Thoracic aorta (tissue), 2 donors: ENCODE measurements around the gene SCGB3A2. TPM values are rescaled to one million over a fixed set of nuclear protein-coding genes. Genes with fewer than 3 reads are reported as not detected.
"Not testable (repeated sequence)": the region's sequence is repeated elsewhere in the genome, so short reads cannot be mapped to it uniquely, and the experiment has no call there.

Experiments used
- ATAC-seq: fragments of 150-250 bp; one replicate; pipeline ENCODE4 v1.8.0; 2017; ENCODE audit warnings: low read depth; ENCODE audit not compliant: insufficient number of reproducible peaks, low FRiP score
- DNase-seq: peaks from one replicate; pipeline ENCODE4 v3.0.0-alpha.2; 2020; ENCODE audit warnings: low spot score
- H3K27ac ChIP-seq, 2 donors: fragments of 200-600 bp; sonication (generic); 1 replicate in 1 of 2; 2 replicates in 1 of 2; pipeline ENCODE4 v1.5.1; 2016; ENCODE audit warnings: mild to moderate bottlenecking in 2 of 2, moderate library complexity in 2 of 2
- H3K27me3 ChIP-seq: fragments of 200-600 bp; sonication (generic); replicated peaks from 2 replicates; pipeline ENCODE4 v1.6.0; 2016; ENCODE audit warnings: mild to moderate bottlenecking; ENCODE audit not compliant: insufficient read depth
- H3K36me3 ChIP-seq: fragments of 200-600 bp; sonication (generic); one replicate; pipeline ENCODE4 v1.5.1; 2016
- H3K4me1 ChIP-seq, 2 donors: fragments of 200-600 bp; sonication (generic); 1 replicate in 1 of 2; 2 replicates in 1 of 2; pipeline versions ENCODE4 v1.5.1 to v1.6.0; 2016; ENCODE audit warnings: low read depth in 2 of 2, mild to moderate bottlenecking in 1 of 2; ENCODE audit not compliant: control insufficient read depth in 1 of 2
- H3K4me3 ChIP-seq: fragments of 200-600 bp; sonication (generic); 2 replicates; pipeline ENCODE4 v1.5.1; 2016; ENCODE audit warnings: mild to moderate bottlenecking
- H3K9me3 ChIP-seq: fragments of 200-600 bp; sonication (generic); 2 replicates; pipeline ENCODE4 v1.5.1; 2016
- total RNA-seq, 2 donors: library from RNA; depleted of rRNA; stranded (reverse); fragments of >200 nt; gene quantifications; one replicate each; pipeline versions ENCODE4 v1.1.0 to v1.2.3, GENCODE V29; 2016
- TF ChIP-seq, protein P1 (sequence below): fragments of 200-600 bp; sonication (generic); IDR thresholded peaks from one replicate; pipeline ENCODE4 v1.5.1; 2019; ENCODE audit warnings: antibody characterized with exemption

Gene SCGB3A2
- total RNA-seq, 2 donors from 2014 or later = not detected

DNA sequence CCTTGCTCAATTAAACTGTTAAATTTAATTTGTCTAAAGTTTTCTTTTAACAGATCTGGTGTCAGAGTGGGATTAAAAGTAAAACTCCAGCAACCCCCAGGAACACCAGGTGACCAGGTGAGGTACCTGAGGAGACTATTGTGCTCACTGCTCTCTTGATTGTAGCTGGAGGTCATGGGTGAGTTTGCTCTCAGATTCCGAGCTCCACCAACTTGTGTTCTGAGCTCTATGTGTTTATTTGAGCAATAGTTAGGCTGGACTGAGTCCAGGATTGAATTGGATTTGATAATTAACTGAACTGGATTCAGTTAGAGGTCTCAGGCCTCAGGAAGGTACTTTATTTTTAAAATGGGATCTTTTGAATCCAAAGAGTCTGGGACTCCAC, 17.9 kb upstream of the SCGB3A2 start:
- no peaks in the 10 kb centered on the region for H3K9me3 ChIP-seq
- ATAC-seq = no peak
- TF ChIP-seq, protein P1, sequence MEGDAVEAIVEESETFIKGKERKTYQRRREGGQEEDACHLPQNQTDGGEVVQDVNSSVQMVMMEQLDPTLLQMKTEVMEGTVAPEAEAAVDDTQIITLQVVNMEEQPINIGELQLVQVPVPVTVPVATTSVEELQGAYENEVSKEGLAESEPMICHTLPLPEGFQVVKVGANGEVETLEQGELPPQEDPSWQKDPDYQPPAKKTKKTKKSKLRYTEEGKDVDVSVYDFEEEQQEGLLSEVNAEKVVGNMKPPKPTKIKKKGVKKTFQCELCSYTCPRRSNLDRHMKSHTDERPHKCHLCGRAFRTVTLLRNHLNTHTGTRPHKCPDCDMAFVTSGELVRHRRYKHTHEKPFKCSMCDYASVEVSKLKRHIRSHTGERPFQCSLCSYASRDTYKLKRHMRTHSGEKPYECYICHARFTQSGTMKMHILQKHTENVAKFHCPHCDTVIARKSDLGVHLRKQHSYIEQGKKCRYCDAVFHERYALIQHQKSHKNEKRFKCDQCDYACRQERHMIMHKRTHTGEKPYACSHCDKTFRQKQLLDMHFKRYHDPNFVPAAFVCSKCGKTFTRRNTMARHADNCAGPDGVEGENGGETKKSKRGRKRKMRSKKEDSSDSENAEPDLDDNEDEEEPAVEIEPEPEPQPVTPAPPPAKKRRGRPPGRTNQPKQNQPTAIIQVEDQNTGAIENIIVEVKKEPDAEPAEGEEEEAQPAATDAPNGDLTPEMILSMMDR = no peak
- DNase-seq = no peak
- H3K27ac ChIP-seq = no peak overlapping the region
- H3K4me1 ChIP-seq = peaks cover 0 to 5% of the 10 kb centered on the region in 2 donors
- H3K27me3 ChIP-seq = no peaks in the 10 kb centered on the region
- no peaks in the 10 kb centered on the region for H3K36me3 ChIP-seq
- no peak overlapping the region for H3K4me3 ChIP-seq

DNA sequence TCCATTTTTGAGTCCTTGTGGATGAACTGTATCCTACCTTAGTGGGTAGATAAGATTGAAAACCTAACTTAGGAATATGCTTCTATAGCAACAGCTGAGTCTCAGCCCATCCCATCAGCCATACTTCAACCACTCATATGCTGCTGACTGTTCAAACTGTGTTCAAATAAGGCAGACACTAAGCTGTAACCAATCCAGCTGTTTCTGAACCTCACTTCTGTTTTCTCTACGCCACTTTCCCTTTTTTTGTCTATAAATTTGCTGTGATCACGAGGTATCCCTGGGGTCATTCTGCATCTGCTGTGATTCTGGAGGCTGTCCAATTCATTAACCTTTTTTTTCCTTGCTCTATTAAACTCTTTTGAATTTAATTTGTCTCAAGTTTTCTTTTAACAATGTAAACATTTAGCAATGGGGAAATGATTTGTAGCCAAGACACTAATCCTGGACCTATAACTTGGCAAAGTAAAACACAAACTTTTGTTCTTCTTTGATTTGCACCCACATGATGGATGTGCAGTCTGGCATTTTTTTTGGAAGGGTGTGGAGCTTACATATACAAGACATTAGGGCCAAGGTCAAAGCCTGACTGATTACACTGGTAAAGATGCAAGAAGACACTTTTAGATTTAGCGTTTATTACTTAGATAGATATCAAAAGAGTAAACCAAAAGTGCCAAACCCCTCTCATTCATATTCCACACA, 14.9 kb upstream of the SCGB3A2 start:
- no peaks in the 10 kb centered on the region for H3K9me3 ChIP-seq
- no peak for DNase-seq
- H3K4me3 ChIP-seq = no peak overlapping the region
- TF ChIP-seq, protein P1 = no peak
- no peaks in the 10 kb centered on the region for H3K27me3 ChIP-seq
- no peaks in the 10 kb centered on the region for H3K36me3 ChIP-seq
- no peak for ATAC-seq
- no peaks in the 10 kb centered on the region for H3K4me1 ChIP-seq
- no peak overlapping the region for H3K27ac ChIP-seq

GRCh38 chr5:147869112-147869511, 9.4 kb upstream of the SCGB3A2 start:
- ATAC-seq (no peak), DNase-seq (no peak)
- Histone ChIP-seq H3K36me3 (no peaks in the 10 kb centered on the region), H3K9me3 (no peaks in the 10 kb centered on the region), H3K4me1 (no peaks in the 10 kb centered on the region), H3K27me3 (no peaks in the 10 kb centered on the region), H3K4me3 (no peak overlapping the region), H3K27ac (no peak overlapping the region)
- TF ChIP-seq, protein P1 = no peak

DNA sequence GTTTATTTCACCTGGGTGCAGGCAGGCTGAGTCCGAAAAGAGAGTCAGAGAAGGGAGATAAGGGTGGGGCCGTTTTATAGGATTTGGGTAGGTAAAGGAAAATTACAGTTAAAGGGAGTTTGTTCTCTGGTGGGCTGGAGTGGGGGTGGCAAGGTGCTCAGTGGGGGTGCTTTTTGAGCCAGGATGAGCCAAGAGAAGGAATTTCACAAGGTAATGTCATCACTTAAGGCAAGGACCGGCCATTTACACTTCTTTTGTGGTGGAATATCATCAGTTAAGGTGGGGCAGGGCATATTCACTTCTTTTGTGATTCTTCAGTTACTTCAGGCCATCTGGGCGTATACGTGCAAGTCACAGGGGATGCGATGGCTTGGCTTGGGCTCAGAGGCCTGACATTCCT, 8.6 kb upstream of the SCGB3A2 start:
- H3K27ac ChIP-seq, H3K27me3 ChIP-seq, DNase-seq, H3K9me3 ChIP-seq, H3K4me1 ChIP-seq, ATAC-seq, H3K36me3 ChIP-seq, H3K4me3 ChIP-seq: not testable (repeated sequence)

- H3K27ac ChIP-seq, DNase-seq, ATAC-seq, H3K36me3 ChIP-seq, H3K27me3 ChIP-seq, H3K4me1 ChIP-seq, H3K9me3 ChIP-seq, H3K4me3 ChIP-seq: not testable (repeated sequence)
These were observed 6.4 kb upstream of the SCGB3A2 start for GRCh38 chr5:147871980-147872549.

GRCh38 chr5:147872744-147873435, 5.6 kb upstream of the SCGB3A2 start:
- H3K4me1 ChIP-seq, H3K4me3 ChIP-seq, ATAC-seq, DNase-seq, H3K9me3 ChIP-seq, H3K27ac ChIP-seq, H3K27me3 ChIP-seq, H3K36me3 ChIP-seq: not testable (repeated sequence)

DNA sequence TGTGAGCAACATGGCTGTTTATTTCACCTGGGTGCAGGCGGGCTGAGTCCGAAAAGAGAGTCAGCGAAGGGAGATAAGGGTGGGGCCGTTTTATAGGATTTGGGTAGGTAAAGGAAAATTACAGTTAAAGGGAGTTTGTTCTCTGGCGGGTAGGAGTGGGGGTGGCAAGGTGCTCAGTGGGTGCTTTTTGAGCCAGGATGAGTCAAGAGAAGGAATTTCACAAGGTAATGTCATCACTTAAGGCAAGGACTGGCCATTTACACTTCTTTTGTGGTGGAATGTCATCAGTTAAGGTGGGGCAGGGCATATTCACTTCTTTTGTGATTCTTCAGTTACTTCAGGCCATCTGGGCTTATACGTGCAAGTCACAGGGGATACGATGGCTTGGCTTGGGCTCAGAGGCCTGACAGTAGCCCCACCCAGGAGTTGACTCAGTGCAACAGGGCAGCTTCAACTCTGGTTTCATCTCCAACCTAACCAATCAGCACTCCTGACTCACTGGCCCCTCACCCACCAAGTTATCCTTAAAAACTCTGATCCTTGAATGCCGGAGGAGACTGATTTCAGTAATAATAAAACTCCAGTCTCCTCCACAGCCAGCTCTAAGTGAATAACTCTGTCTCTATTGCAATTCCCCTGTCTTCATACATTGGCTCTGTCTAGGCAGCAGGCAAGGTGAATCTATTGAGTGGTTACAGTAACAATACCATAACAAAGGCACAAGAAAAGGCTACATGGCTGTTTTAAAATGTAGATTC, 4.2 kb upstream of the SCGB3A2 start:
- not testable (repeated sequence) for H3K9me3 ChIP-seq, H3K27me3 ChIP-seq, H3K36me3 ChIP-seq, H3K4me3 ChIP-seq, H3K27ac ChIP-seq, H3K4me1 ChIP-seq, ATAC-seq, DNase-seq
